GM21786 (cell line): ENCODE data around the gene HEY2.

Experiments
- ATAC-seq: cut with Tn5 transposase; IDR thresholded peaks from one replicate; pipeline ENCODE4 v1.9.1; 2021; ENCODE audit not compliant: unreplicated experiment

HEY2 gene

GRCh38 chr6:125742464-125743120 is 6.8 kb upstream of the HEY2 start:
- ATAC-seq: no peak

- ATAC-seq: no peak
These were observed 5.8 kb upstream of the HEY2 start for GRCh38 chr6:125743604-125744003.

- no peak for ATAC-seq
These were observed 4.0 kb upstream of the HEY2 start for GRCh38 chr6:125745281-125746018.

GRCh38 chr6:125746019-125746414 is 3.4 kb upstream of the HEY2 start:
- no peak for ATAC-seq

GRCh38 chr6:125746731-125747588 is 2.5 kb upstream of the HEY2 start:
- peak; percentile 62 for ATAC-seq

- ATAC-seq: no peak
These were observed 1.6 kb upstream of the HEY2 start for GRCh38 chr6:125747589-125748405.

GRCh38 chr6:125748406-125749172 is 843 bp upstream of the HEY2 start:
- no peak for ATAC-seq

- ATAC-seq: no peak
These were observed 646 bp downstream of the HEY2 start for GRCh38 chr6:125749865-125750691.

GRCh38 chr6:125750692-125751333 is 1.4 kb downstream of the HEY2 start:
- no peak for ATAC-seq

GRCh38 chr6:125751334-125751916 is 2.0 kb downstream of the HEY2 start:
- no peak for ATAC-seq

GRCh38 chr6:125752773-125753172 is 3.3 kb downstream of the HEY2 start:
- ATAC-seq: no peak

- ATAC-seq: no peak
These were observed 3.9 kb downstream of the HEY2 start for GRCh38 chr6:125753218-125753936.

GRCh38 chr6:125753937-125754259 is 4.5 kb downstream of the HEY2 start:
- ATAC-seq: no peak

GRCh38 chr6:125754566-125754965 is 5.1 kb downstream of the HEY2 start:
- ATAC-seq: no peak

GRCh38 chr6:125759184-125759902 is 9.9 kb downstream of the HEY2 start:
- ATAC-seq: no peak

- ATAC-seq: no peak
These were observed 10.6 kb downstream of the HEY2 start for GRCh38 chr6:125759959-125760457.

- ATAC-seq: no peak
These were observed 14.8 kb downstream of the HEY2 start for GRCh38 chr6:125764121-125764671.
